Measurements from ENCODE around the gene LSM4. TPM values are rescaled to one million over a fixed set of nuclear protein-coding genes. Genes with fewer than 3 reads are reported as not detected.

LSM4 gene
- total and polyA plus RNA-seq, 10 of the 15 experiments (the other 5 are each of a cell fraction or from before 2014, with no cell fraction given) = 12.6 to 652 (median 217) TPM

GRCh38 chr19:18349524-18350128 lies 26.8 kb upstream of the LSM4 start:
- H3K4me1 ChIP-seq (ENCODE audit: control insufficient read depth, insufficient read depth, low read length) = no peaks in the 10 kb centered on the region
- DNase-seq (ENCODE audit: low read depth, low spot score) = no peak
- ChIA-PET SMC1A (ENCODE audit: uncharacterized antibody, unreplicated experiment) (interaction anchor here (0.8 to 3.7 kb wide), 18 partner anchors 10 to 144 kb away, joined by 3 to 30 read pairs (median 4); no protein-coding TSS in a partner anchor), RAD21 (ENCODE audit: unreplicated experiment) (interaction anchor here (0.6 to 1.4 kb wide), 9 partner anchors 21 to 70 kb away, joined by 3 to 15 read pairs (median 3); no protein-coding TSS in a partner anchor), CTCF (interaction anchor here (0.5 to 4.3 kb wide), 21 partner anchors 8 to 113 kb away, joined by 3 to 75 read pairs (median 5); partner anchors contain the start of genes GDF15 and LRRC25), POLR2A (interaction anchor here (0.6 kb wide), 1 partner anchor 10 kb away, joined by 3 read pairs; no protein-coding TSS in a partner anchor)
- 41% methylated on average over 12 of the region's 12 CpGs for WGBS (ENCODE audit: insufficient coverage, insufficient replicate concordance, low lambda C conversion rate, missing lambda C conversion rate)
- peaks cover 0 to 10% of the 10 kb centered on the region in 2 experiments; a peak in 1 of 4 replicates for H3K36me3 ChIP-seq (ENCODE audit: control insufficient read depth in 2 of 2, insufficient read depth in 2 of 2, low read length in 1 of 2)
- BruUV-seq (replicated peaks) = no TSS peak
- intact Hi-C loops (cut with micrococcal nuclease; ENCODE audit: unreplicated experiment) (loop anchor here (1.0 kb wide), 1 partner anchor 61 kb away; no protein-coding TSS in a partner anchor), in situ Hi-C loops (cut with MboI) (no loop called here)
- H3K4me2 ChIP-seq (ENCODE audit: control insufficient read depth, insufficient read depth) = no peak overlapping the region
- H3K27ac ChIP-seq (ENCODE audit: control insufficient read depth, insufficient read depth) = no peak overlapping the region
- H3K9ac ChIP-seq (ENCODE audit: control insufficient read depth, insufficient read depth, low read length) = no peak overlapping the region
- H3K9me3 ChIP-seq (replicated peaks; ENCODE audit: control insufficient read depth, insufficient read depth, low read length) = no peaks in the 10 kb centered on the region
- peak; percentile 80 for ATAC-seq
- H3K4me3 ChIP-seq = no peak overlapping the region
- H2AFZ ChIP-seq (ENCODE audit: control insufficient read depth, low read depth, low read length) = no peak overlapping the region
- H4K20me1 ChIP-seq (ENCODE audit: control insufficient read depth, insufficient read depth) = no peaks in the 10 kb centered on the region
- H3K79me2 ChIP-seq (ENCODE audit: control insufficient read depth, insufficient read depth, low read length) = no peaks in the 10 kb centered on the region
- no peaks in the 10 kb centered on the region for H3K27me3 ChIP-seq (replicated peaks in 1 of 2; ENCODE audit: control insufficient read depth in 2 of 2, insufficient read depth in 2 of 2, low read length in 1 of 2)
- no peak for FAIRE-seq
- TF ChIP-seq, protein P1, sequence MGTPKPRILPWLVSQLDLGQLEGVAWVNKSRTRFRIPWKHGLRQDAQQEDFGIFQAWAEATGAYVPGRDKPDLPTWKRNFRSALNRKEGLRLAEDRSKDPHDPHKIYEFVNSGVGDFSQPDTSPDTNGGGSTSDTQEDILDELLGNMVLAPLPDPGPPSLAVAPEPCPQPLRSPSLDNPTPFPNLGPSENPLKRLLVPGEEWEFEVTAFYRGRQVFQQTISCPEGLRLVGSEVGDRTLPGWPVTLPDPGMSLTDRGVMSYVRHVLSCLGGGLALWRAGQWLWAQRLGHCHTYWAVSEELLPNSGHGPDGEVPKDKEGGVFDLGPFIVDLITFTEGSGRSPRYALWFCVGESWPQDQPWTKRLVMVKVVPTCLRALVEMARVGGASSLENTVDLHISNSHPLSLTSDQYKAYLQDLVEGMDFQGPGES (IDR thresholded peaks at IDR 0.05) = no peak
- TF ChIP-seq SMC3 (IDR thresholded peaks at IDR 0.05; ENCODE audit: borderline replicate concordance, low read length) (peak; percentile 83), ZZZ3 (IDR thresholded peaks at IDR 0.05; ENCODE audit: control insufficient read depth, insufficient read length, low read depth) (no peak), BACH1 (IDR thresholded peaks at IDR 0.05; ENCODE audit: borderline replicate concordance) (no peak), NFXL1 (IDR thresholded peaks at IDR 0.05; ENCODE audit: borderline replicate concordance) (no peak), IKZF2 (IDR thresholded peaks at IDR 0.05) (0 out of 4 replicates have a peak, but pooled peaks of 1 of the 2 experiments have one; percentile 12), SUPT20H (IDR thresholded peaks at IDR 0.05; ENCODE audit: borderline replicate concordance, control insufficient read depth, low read depth, low read length) (no peak), RAD21 (IDR thresholded peaks at IDR 0.05; ENCODE audit: insufficient read depth, low read depth, low read length) (peak; percentile 88), NR2C2 (IDR thresholded peaks at IDR 0.05; ENCODE audit: borderline replicate concordance, control insufficient read depth, insufficient read length, low read depth) (no peak), EP300 (IDR thresholded peaks at IDR 0.05; ENCODE audit: borderline replicate concordance in 1 of 2, control insufficient read depth in 1 of 2, low read depth in 2 of 2, low read length in 2 of 2) (no peak), FOS (IDR thresholded peaks at IDR 0.05; ENCODE audit: borderline replicate concordance, extremely low read depth, insufficient read length) (no peak), YY1 (IDR thresholded peaks at IDR 0.05; ENCODE audit: low read depth, low read length) (peak; percentile 56; the same call in 1 of the 2 replicates), TCF3 (IDR thresholded peaks at IDR 0.05; ENCODE audit: borderline replicate concordance, insufficient read depth, low read depth, low read length) (no peak), EGR1 (IDR thresholded peaks at IDR 0.05; ENCODE audit: borderline replicate concordance in 1 of 2, low read depth in 2 of 2, low read length in 2 of 2) (no peak), HDGF (IDR thresholded peaks at IDR 0.05) (peak; percentile 35; the same call in 1 of the 2 replicates), HCFC1 (IDR thresholded peaks at IDR 0.05; ENCODE audit: low read length) (no peak)
- TF ChIP-seq, protein P2, sequence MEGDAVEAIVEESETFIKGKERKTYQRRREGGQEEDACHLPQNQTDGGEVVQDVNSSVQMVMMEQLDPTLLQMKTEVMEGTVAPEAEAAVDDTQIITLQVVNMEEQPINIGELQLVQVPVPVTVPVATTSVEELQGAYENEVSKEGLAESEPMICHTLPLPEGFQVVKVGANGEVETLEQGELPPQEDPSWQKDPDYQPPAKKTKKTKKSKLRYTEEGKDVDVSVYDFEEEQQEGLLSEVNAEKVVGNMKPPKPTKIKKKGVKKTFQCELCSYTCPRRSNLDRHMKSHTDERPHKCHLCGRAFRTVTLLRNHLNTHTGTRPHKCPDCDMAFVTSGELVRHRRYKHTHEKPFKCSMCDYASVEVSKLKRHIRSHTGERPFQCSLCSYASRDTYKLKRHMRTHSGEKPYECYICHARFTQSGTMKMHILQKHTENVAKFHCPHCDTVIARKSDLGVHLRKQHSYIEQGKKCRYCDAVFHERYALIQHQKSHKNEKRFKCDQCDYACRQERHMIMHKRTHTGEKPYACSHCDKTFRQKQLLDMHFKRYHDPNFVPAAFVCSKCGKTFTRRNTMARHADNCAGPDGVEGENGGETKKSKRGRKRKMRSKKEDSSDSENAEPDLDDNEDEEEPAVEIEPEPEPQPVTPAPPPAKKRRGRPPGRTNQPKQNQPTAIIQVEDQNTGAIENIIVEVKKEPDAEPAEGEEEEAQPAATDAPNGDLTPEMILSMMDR (IDR thresholded peaks at IDR 0.05 in 2 of 3, conservative IDR thresholded peaks at IDR 0.05 in 1 of 3; ENCODE audit: control insufficient read depth in 2 of 3, extremely low read depth in 1 of 3, insufficient read depth in 1 of 3, low read depth in 3 of 3, low read length in 3 of 3) = peak; percentile 74 to 93 (median 80)
- TF ChIP-seq, protein P3, sequence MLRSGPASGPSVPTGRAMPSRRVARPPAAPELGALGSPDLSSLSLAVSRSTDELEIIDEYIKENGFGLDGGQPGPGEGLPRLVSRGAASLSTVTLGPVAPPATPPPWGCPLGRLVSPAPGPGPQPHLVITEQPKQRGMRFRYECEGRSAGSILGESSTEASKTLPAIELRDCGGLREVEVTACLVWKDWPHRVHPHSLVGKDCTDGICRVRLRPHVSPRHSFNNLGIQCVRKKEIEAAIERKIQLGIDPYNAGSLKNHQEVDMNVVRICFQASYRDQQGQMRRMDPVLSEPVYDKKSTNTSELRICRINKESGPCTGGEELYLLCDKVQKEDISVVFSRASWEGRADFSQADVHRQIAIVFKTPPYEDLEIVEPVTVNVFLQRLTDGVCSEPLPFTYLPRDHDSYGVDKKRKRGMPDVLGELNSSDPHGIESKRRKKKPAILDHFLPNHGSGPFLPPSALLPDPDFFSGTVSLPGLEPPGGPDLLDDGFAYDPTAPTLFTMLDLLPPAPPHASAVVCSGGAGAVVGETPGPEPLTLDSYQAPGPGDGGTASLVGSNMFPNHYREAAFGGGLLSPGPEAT (IDR thresholded peaks at IDR 0.05; ENCODE audit: low read depth) = peak; percentile 55; the same call in 1 of the 2 replicates
